ENCODE results near the gene ABL1. TPM values are rescaled to one million over a fixed set of nuclear protein-coding genes. Genes with fewer than 3 reads are reported as not detected.
A peak's percentile ranks its signal among the peaks of the same experiment; 100 is the strongest.

Gene ABL1
- total RNA-seq, 1 donor from 2014 or later, result 72.6 TPM

DNA sequence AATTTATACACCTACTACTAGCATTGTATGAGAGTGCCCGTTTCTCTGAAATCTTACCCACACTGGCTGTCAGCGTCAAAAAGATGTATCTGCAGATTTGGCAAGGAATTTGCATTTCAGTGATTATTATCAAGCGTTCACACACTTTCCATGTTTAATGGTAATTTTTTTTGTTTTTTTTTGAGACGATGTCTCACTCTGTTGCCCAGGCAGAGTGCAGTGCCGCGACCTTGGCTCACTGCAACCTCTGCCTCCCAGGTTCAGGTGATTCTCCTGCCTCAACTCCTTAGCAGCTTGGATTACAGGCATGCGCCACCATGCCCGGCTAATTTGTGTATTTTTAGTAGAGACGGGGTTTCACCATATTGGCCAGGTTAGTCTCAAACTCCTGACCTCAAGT is 14.3 kb downstream of the ABL1 start:
- peak; percentile 27 for DNase-seq (ENCODE audit: low spot score)

GRCh38 chr9:130852801-130853200 is 17.7 kb downstream of the ABL1 start:
- peak; percentile 19 for DNase-seq (ENCODE audit: low spot score)

DNA sequence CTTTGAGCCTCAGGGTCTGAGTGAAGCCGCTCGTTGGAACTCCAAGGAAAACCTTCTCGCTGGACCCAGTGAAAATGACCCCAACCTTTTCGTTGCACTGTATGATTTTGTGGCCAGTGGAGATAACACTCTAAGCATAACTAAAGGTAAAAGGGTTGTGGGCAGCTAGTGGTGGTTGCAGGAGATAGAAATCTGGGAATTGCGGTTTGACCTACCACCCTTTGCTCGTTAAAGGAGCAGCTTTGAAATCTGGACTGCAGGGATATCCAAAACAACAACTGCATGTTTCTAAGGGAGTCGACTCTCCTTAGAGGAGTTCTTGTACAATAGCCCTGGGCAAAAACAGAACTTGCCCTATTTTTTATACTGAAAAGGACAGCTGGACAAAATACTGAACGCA is 19.0 kb downstream of the ABL1 start:
- DNase-seq (ENCODE audit: low spot score), result peak; percentile 13

DNA sequence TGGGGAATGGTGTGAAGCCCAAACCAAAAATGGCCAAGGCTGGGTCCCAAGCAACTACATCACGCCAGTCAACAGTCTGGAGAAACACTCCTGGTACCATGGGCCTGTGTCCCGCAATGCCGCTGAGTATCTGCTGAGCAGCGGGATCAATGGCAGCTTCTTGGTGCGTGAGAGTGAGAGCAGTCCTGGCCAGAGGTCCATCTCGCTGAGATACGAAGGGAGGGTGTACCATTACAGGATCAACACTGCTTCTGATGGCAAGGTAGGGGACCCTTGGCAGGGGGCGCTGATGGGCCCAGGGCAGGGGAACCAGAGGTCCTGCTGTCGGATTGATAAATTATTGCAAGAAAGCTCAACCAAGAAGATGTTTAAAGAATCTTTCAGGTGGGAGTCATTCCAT is 19.8 kb downstream of the ABL1 start:
- DNase-seq (ENCODE audit: low spot score), result peak; percentile 28

GRCh38 chr9:130856474-130856873 is 21.4 kb downstream of the ABL1 start:
- DNase-seq (ENCODE audit: low spot score), result no peak

GRCh38 chr9:130857864-130858738 is 23.0 kb downstream of the ABL1 start:
- DNase-seq (ENCODE audit: low spot score), result no peak

DNA sequence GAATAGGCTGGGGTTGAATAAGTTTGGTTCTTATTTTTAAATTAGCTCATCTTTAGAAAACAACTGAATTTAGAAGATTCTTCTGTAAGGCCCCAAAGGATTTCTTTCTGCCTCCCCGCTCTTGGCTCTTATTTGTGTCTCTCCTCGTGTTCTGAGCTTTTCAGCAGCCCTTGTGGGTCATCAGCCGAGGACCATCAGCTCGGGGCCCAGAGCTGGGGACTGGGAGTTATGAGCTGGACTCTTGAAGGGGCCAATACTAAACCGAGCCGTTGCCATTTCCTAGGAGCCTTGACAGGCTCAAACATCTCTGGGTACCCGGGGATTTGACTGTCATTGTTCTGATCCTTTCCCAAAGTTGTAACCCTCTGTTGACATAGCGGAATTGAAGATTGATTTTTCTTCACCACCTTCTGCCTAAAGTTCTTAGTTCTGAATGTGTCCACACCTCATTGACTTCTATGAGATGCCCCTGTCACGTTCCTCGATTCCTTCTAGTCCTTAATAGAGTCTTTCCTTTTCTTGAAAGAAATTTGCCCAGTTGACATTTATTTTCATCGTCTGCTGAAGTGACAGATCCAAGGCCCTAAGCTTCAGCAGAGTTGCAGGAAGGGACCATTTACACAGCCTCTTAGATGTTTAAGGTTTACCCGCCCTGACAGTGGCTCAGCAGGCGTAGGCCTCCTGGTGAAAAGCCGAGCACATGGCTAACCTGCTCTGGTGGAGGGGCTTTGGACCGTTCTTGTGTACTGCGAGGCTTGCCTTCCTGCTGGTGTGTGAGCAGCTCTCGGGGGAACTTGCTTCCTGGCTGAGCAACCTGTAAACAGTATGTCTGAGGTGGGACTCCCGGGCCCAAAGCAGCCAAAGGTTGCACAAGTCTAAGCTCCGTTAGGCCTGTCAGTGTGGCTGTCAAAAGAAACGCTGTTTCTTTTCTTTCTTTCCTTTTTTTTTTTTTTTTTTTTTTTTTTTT is 24.0 kb downstream of the ABL1 start:
- DNase-seq (ENCODE audit: low spot score), result no peak

GRCh38 chr9:130860458-130861316 is 25.6 kb downstream of the ABL1 start:
- DNase-seq (ENCODE audit: low spot score), result peak; percentile 81

GRCh38 chr9:130861372-130862180 is 26.5 kb downstream of the ABL1 start:
- no peak for DNase-seq (ENCODE audit: low spot score)

DNA sequence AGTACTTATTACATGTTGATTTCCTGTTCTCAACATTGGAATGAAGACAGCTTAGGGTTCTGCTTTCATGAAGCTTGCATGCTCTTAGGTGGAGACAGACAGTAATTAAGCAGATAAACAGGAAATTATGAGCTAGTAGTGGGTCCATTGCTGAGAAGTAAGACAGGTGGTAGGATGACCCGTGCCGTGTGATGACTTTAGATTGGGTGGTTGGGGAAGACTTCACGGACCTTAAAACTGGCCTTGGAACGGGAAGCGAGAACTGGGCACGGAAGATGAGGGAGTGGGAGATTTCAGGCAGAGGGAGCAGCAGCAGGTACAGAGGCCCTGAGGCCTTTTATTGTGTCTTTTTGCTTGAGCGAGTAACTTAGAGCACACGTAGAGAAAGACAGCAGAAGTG is 27.2 kb downstream of the ABL1 start:
- DNase-seq (ENCODE audit: low spot score), result no peak

DNA sequence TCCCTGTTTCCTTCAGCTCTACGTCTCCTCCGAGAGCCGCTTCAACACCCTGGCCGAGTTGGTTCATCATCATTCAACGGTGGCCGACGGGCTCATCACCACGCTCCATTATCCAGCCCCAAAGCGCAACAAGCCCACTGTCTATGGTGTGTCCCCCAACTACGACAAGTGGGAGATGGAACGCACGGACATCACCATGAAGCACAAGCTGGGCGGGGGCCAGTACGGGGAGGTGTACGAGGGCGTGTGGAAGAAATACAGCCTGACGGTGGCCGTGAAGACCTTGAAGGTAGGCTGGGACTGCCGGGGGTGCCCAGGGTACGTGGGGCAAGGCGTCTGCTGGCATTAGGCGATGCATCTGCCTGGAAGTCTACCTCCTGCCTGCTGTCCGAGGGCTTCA is 27.7 kb downstream of the ABL1 start:
- no peak for DNase-seq (ENCODE audit: low spot score)

- no peak for DNase-seq (ENCODE audit: low spot score)
Observed at GRCh38 chr9:130864541-130864940, 29.5 kb downstream of the ABL1 start.

DNA sequence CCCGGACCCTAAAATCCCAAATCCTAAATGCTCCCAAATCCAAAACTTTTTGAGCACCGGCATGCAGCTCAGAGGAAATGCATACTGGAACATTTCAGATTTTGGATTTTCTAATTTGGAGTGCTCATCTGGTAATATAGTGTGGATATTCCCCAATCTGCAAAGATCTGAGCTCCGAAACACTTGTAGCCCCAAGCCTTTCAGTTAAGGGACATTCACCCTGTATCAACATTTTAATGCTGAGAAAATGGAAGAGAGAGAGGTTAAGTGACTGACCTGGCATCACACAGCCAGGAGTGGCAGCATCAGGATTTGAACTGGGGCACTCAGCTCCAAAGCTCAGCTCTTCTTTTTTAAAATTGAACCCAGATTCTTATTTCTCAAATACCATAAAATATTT is 30.9 kb downstream of the ABL1 start:
- no peak for DNase-seq (ENCODE audit: low spot score)

DNA sequence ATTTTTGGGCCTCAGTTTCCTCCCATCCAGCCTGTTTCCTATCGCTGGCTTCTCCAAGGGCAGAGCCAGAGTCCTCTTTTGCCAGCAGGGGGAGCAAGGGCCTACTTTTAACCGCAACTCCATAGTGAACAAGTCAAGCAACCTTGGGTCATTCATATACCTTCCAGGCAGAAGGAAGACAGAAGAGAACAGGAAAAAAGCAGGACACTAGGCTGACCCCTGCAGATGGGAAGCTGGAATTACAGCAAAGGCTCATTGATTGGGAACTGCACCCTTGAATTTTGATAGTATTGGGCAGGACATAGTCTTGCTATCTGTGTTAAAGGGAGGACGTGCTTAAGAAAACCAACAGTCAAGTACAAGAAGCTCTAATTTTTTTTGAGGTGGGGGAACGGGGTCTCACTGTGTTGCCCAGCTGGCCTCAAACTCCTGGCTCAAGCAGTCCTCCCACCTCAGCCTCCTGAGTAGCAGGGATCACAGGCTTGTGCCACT is 31.5 kb downstream of the ABL1 start:
- peak; percentile 79 for DNase-seq (ENCODE audit: low spot score)

DNA sequence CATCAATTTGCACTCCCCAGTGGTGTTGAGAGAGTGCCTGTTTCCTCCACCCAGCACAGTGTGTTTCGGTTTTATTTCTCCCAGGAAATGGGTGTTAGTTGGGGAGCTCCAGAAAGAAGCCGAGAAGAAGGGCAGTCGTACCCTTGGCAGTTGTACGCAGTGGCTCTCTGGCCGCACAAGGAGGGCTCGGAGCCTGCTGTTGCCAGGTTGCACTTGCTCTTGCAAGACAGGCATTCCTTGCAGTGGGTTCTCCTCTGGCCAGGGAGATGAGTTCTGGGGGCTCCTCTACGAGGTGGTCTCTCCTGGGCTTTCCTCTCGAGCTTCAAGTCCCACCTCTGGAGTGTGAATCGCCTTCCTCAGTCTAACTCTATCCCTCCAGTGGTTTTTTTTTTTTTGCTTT is 32.5 kb downstream of the ABL1 start:
- no peak for DNase-seq (ENCODE audit: low spot score)

GRCh38 chr9:130868230-130868629 is 33.2 kb downstream of the ABL1 start:
- DNase-seq (ENCODE audit: low spot score), result no peak

GRCh38 chr9:130869250-130869649 is 34.2 kb downstream of the ABL1 start:
- no peak for DNase-seq (ENCODE audit: low spot score)

GRCh38 chr9:130870491-130871381 is 35.7 kb downstream of the ABL1 start:
- DNase-seq (ENCODE audit: low spot score), result no peak

DNA sequence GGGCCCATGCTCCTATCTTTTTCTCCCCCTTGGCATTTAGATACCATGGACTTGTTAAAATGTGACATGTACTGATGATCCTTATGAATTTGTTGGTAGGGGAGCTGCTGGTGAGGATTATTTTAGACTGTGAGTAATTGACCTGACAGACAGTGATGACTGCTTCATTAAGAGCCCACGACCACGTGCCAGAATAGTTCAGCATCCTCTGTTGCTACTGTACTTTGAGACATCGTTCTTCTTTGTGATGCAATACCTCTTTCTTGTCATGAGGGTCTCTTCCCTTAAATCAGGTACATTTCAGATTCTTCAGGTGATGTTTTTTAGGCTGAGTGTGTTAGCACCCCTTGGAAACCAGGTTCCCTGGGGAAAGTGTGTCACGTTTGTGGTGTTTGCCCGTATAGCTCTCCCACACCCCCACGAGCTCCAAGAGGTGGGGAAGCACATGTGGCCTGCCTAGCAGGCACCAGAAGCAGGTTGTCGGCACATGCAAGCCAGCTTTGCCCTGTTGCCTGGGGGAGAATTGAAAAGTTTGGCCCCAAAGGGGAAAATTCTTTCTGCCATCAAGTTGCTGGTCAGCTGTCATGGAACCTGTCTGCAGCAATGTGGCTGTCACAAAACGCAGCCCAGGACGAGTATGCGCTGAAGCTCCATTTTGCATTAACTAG is 36.5 kb downstream of the ABL1 start:
- no peak for DNase-seq (ENCODE audit: low spot score)
